A549 (cell line): ENCODE results near the gene PNMA5. TPM values are rescaled to one million over a fixed set of nuclear protein-coding genes. Genes with fewer than 3 reads are reported as not detected.
"Not testable (repeated sequence)": the region's sequence is repeated elsewhere in the genome, so short reads cannot be mapped to it uniquely, and the experiment has no call there.

Experiments
- ATAC-seq, 2 experiments: fragments of 200-7000 bp in 1 of 2; fragments of >200 bp in 1 of 2; cut with Nextera tagmentation in 1 of 2; cut with Tn5 transposase in 1 of 2; 3 replicates each; pipeline versions ENCODE4 v1.8.0 to v1.9.1; 2018 to 2020; ENCODE audit warnings: mild to moderate bottlenecking in 1 of 2, moderate library complexity in 1 of 2
- CTCF ChIA-PET: fragments of 300-600 bp; sonication (Branson Sonifier 250); formaldehyde crosslinking; extraction: SDS; loops from one replicate; lab custom pipeline; 2021; ENCODE audit warnings: antibody characterized with exemption, inconsistent platforms; lab: Yijun Ruan, JAX
- POLR2A ChIA-PET: fragments of 350-600 bp; formaldehyde crosslinking; extraction: SDS; loops from one replicate; lab custom pipeline; 2021; ENCODE audit warnings: antibody characterized with exemption, inconsistent platforms; lab: Yijun Ruan, JAX
- DNase-seq, 2 experiments: peaks; one replicate each; pipeline versions ENCODE4 v3.0.0 to v3.0.0-alpha.2; 2011 to 2016; ENCODE audit warnings: low read depth in 1 of 2, low spot score in 1 of 2
- FAIRE-seq: peaks from 2 replicates; lab custom pipeline; 2011; peaks lifted over from hg19 to GRCh38; lab: Jason Lieb, UNC
- H3K27ac ChIP-seq, 2 experiments: fragments of >200 bp; sonication (Bioruptor Twin); formaldehyde crosslinking; 3 replicates each; pipeline ENCODE4 v1.5.1; 2016 to 2017
- H3K4me1 ChIP-seq: fragments of >200 bp; sonication (Bioruptor Twin); formaldehyde crosslinking; 3 replicates; pipeline ENCODE4 v1.6.1; 2016
- H3K4me2 ChIP-seq: fragments of >200 bp; sonication (Bioruptor Twin); formaldehyde crosslinking; 3 replicates; pipeline ENCODE4 v1.6.1; 2016
- H3K4me3 ChIP-seq: fragments of >200 bp; sonication (Bioruptor Twin); formaldehyde crosslinking; 3 replicates; pipeline ENCODE4 v1.5.1; 2016
- H3K9me3 ChIP-seq: fragments of >200 bp; sonication (Bioruptor Twin); formaldehyde crosslinking; 3 replicates; pipeline ENCODE4 v1.6.1; 2016
- CHD4 ChIP-seq: fragments of 200-600 bp; sonication (generic); IDR thresholded peaks from 2 replicates; pipeline ENCODE4 v1.6.1; 2016; ENCODE audit warnings: antibody characterized with exemption, mild to moderate bottlenecking, borderline replicate concordance
- EHF ChIP-seq: fragments of 250-450 bp; sonication (Bioruptor Pico); IDR thresholded peaks from 2 replicates; pipeline ENCODE4 v1.5.0; 2020; ENCODE audit warnings: mild to moderate bottlenecking
- FOSB ChIP-seq: fragments of 250-450 bp; sonication (Bioruptor Pico); IDR thresholded peaks from 2 replicates; pipeline ENCODE4 v1.5.0; 2020; ENCODE audit warnings: mild to moderate bottlenecking, moderate library complexity
- FOSL2 ChIP-seq, 2 experiments: fragments of 450-650 bp in 1 of 2; fragments of >200 bp in 1 of 2; sonication (Bioruptor Twin) in 1 of 2; formaldehyde crosslinking; IDR thresholded peaks; 2 replicates each; pipeline versions ENCODE4 v1.5.0 to v1.6.1; 2016 to 2020; ENCODE audit warnings: mild to moderate bottlenecking in 1 of 2, moderate library complexity in 1 of 2
- FOXS1 ChIP-seq: fragments of 250-450 bp; sonication (Bioruptor Pico); IDR thresholded peaks from 2 replicates; pipeline ENCODE4 v1.5.0; 2020; ENCODE audit warnings: mild to moderate bottlenecking, moderate library complexity
- HOXA7 ChIP-seq: fragments of 250-450 bp; sonication (Bioruptor Pico); IDR thresholded peaks from 2 replicates; pipeline ENCODE4 v1.5.0; 2020; ENCODE audit warnings: mild to moderate bottlenecking, moderate library complexity
- HOXB5 ChIP-seq: fragments of 250-450 bp; sonication (Bioruptor Pico); IDR thresholded peaks from 2 replicates; pipeline ENCODE4 v1.5.0; 2020; ENCODE audit warnings: mild to moderate bottlenecking, moderate library complexity
- MYC ChIP-seq: IDR thresholded peaks from 2 replicates; pipeline ENCODE4 v1.6.1; 2012; ENCODE audit warnings: mild to moderate bottlenecking, inconsistent platforms, low read length, improper control_type of control experiment, borderline replicate concordance
- NR3C1 ChIP-seq: fragments of >200 bp; sonication (Bioruptor Twin); formaldehyde crosslinking; IDR thresholded peaks from 3 replicates; pipeline ENCODE4 v1.6.1; 2017
- PHF8 ChIP-seq: fragments of 200-600 bp; sonication (generic); IDR thresholded peaks from 2 replicates; pipeline ENCODE4 v1.6.1; 2016; ENCODE audit warnings: low read depth, mild to moderate bottlenecking, antibody characterized with exemption, moderate library complexity, borderline replicate concordance
- POLR2A ChIP-seq: IDR thresholded peaks from 2 replicates; pipeline ENCODE4 v1.6.1; 2012; ENCODE audit warnings: mild to moderate bottlenecking, low read length
- POLR2AphosphoS2 ChIP-seq: conservative IDR thresholded peaks from 2 replicates; pipeline ENCODE4 v1.6.1; 2012; ENCODE audit warnings: low read length, improper control_type of control experiment, inconsistent platforms
- RARB ChIP-seq: fragments of 250-450 bp; sonication (Bioruptor Pico); IDR thresholded peaks from 2 replicates; pipeline ENCODE4 v1.8.0; 2021; ENCODE audit warnings: mild to moderate bottlenecking, moderate library complexity
- ZC3H11A ChIP-seq: fragments of 450-650 bp; IDR thresholded peaks from 2 replicates; pipeline ENCODE4 v1.6.1; 2014; ENCODE audit warnings: antibody characterized with exemption, mild to moderate bottlenecking
- ZFP36 ChIP-seq: fragments of 450-650 bp; IDR thresholded peaks from 2 replicates; pipeline ENCODE4 v1.6.1; 2014; ENCODE audit warnings: borderline replicate concordance; ENCODE audit not compliant: partially characterized antibody
- ZNF302 ChIP-seq: fragments of 250-450 bp; sonication (Bioruptor Pico); IDR thresholded peaks from 2 replicates; pipeline ENCODE4 v1.9.0; 2021; ENCODE audit warnings: inconsistent platforms, mild to moderate bottlenecking, moderate library complexity
- WGBS: methylation state at CpG from one replicate; pipeline ENCODE4 v1.1.6; 2017; ENCODE audit errors: missing lambda C conversion rate; 5-methylcytosine and 5-hydroxymethylcytosine counted together
- polyA plus RNA-seq, 4 experiments: library from polyadenylated mRNA; depleted of rRNA in 3 of 4; stranded (reverse); fragments of >200 nt; fragmentation: RNase III in 1 of 4; extraction: RNeasy Plus Mini Kit Qiagen cat#74134 plus additional on column Dnase treatment in 1 of 4; gene quantifications; 2 replicates in 3 of 4; 3 replicates in 1 of 4; pipeline ENCODE4 v1.2.3, GENCODE V29; 2011 to 2017
- TF ChIP-seq, protein P1 (sequence below): fragments of >200 bp; sonication (Bioruptor Twin); formaldehyde crosslinking; IDR thresholded peaks from 3 replicates; pipeline ENCODE4 v1.5.1; 2016
- TF ChIP-seq, protein P2 (sequence below): fragments of 200-600 bp; sonication (generic); IDR thresholded peaks from 2 replicates; pipeline ENCODE4 v1.6.1; 2016; ENCODE audit warnings: antibody characterized with exemption, mild to moderate bottlenecking, moderate library complexity
- TF ChIP-seq, protein P3 (sequence below): fragments of 150-350 bp; IDR thresholded peaks from 2 replicates; pipeline ENCODE4 v1.6.1; 2014; ENCODE audit warnings: low read depth, mild to moderate bottlenecking, low read length
- TF ChIP-seq, protein P4 (sequence below): fragments of >200 bp; sonication (Bioruptor Twin); formaldehyde crosslinking; IDR thresholded peaks from 3 replicates; pipeline ENCODE4 v1.6.1; 2016
- TF ChIP-seq, protein P5 (sequence below): fragments of >200 bp; sonication (Bioruptor Twin); formaldehyde crosslinking; IDR thresholded peaks from 2 replicates; pipeline ENCODE4 v1.6.1; 2016

PNMA5 gene
- polyA plus RNA-seq, 2 of the 4 experiments (the other 2 are of a cell fraction), result not detected

DNA sequence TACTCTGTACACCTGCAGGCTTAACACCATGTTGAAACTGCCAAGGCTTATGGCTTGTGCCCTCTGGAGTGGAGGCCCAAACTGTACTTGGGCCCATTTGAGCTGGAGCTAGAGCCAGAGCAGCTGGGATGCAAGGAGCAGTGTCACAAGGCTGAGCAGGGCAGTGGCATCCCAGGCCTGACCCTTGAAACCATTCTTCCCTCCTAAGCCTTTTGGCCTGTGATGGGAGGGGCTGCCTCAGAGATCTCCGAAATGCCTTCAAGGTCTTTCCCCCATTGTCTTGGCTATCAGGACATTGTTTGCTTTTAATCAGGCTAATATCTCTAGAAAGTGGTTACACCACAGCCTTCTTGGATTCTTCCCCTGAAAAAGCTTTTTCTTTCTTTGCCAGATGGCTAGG lies 10.9 kb upstream of the PNMA5 start:
- CTCF ChIA-PET, result interaction anchor here (1.3 kb wide), 1 partner anchor 27 kb away, joined by 3 read pairs; no protein-coding TSS in a partner anchor
- 0% methylated on average over 1 of the region's 1 CpG for WGBS
- no peak overlapping the region for H3K4me2 ChIP-seq
- H3K4me3 ChIP-seq, result no peak overlapping the region
- TF ChIP-seq CHD4 (no peak), ZC3H11A (no peak), ZFP36 (no peak), FOXS1 (no peak)
- TF ChIP-seq, protein P1, sequence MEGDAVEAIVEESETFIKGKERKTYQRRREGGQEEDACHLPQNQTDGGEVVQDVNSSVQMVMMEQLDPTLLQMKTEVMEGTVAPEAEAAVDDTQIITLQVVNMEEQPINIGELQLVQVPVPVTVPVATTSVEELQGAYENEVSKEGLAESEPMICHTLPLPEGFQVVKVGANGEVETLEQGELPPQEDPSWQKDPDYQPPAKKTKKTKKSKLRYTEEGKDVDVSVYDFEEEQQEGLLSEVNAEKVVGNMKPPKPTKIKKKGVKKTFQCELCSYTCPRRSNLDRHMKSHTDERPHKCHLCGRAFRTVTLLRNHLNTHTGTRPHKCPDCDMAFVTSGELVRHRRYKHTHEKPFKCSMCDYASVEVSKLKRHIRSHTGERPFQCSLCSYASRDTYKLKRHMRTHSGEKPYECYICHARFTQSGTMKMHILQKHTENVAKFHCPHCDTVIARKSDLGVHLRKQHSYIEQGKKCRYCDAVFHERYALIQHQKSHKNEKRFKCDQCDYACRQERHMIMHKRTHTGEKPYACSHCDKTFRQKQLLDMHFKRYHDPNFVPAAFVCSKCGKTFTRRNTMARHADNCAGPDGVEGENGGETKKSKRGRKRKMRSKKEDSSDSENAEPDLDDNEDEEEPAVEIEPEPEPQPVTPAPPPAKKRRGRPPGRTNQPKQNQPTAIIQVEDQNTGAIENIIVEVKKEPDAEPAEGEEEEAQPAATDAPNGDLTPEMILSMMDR, result no peak
- DNase-seq, result no peak
- FAIRE-seq, result no peak
- no peak overlapping the region for H3K27ac ChIP-seq
- H3K4me1 ChIP-seq, result no peaks in the 10 kb centered on the region
- POLR2A ChIA-PET, result no interaction called here
- H3K9me3 ChIP-seq, result no peaks in the 10 kb centered on the region
- no peak for ATAC-seq

DNA sequence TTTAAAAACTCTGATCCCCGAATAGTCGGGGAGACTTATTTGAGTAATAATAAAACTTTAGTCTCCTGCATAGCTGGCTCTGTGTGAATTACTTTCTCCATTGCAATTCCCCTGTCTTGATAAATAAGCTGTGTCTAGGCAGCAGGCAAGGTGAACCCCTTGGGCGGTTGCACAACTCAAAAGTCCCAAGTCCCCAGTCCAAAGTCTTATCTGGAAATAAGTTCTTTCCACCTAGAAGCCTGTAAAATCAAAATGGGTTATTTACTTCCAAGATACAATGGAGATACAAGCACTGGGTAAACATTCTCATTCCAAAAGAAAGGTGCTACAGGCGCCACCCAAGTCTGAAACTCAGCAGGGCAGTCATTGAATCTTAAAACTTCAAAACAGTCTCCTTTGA lies 10.1 kb upstream of the PNMA5 start:
- FAIRE-seq (no peak), ATAC-seq (no peak), DNase-seq (no peak)
- Histone ChIP-seq H3K4me3 (no peak overlapping the region), H3K4me2 (no peak overlapping the region), H3K27ac (no peak overlapping the region), H3K9me3 (no peaks in the 10 kb centered on the region), H3K4me1 (no peaks in the 10 kb centered on the region)
- CTCF ChIA-PET, result interaction anchor here (1.3 kb wide), 1 partner anchor 28 kb away, joined by 3 read pairs; no protein-coding TSS in a partner anchor
- TF ChIP-seq FOSL2 (IDR thresholded peaks at IDR 0.05), result no peak
- no peak for TF ChIP-seq FOSL2 (CRISPR knock-in tag; IDR thresholded peaks at IDR 0.05)
- no peak for TF ChIP-seq ZNF302
- 29% methylated on average over 4 of the region's 4 CpGs for WGBS
- POLR2A ChIA-PET, result no interaction called here

DNA sequence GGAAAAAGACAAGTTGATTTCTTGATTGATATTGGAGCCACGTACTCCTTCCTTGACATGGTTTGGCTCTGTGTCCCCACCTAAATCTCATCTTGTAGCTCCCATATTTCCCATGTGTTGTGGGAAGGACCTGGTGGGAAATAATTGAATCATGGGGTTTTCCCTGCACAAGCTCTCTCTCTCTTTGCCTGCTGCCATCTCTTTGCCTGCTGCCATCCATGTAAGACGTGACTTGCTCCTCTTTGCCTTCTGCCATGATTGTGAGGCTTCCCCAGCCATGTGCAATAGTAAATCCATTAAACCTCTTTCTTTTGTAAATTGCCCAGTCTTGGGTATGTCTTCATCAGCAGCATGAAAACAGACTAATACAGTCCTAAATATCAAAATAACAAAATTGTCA lies 8.3 kb upstream of the PNMA5 start:
- POLR2A ChIA-PET, H3K4me1 ChIP-seq, H3K4me3 ChIP-seq, H3K4me2 ChIP-seq, H3K9me3 ChIP-seq, DNase-seq, ATAC-seq, H3K27ac ChIP-seq: not testable (repeated sequence)
- 0% methylated on average over 2 of the region's 2 CpGs for WGBS
- CTCF ChIA-PET, result interaction anchor here (1.2 kb wide), 1 partner anchor 30 kb away, joined by 4 read pairs; no protein-coding TSS in a partner anchor
- FAIRE-seq, result peak; percentile 70

DNA sequence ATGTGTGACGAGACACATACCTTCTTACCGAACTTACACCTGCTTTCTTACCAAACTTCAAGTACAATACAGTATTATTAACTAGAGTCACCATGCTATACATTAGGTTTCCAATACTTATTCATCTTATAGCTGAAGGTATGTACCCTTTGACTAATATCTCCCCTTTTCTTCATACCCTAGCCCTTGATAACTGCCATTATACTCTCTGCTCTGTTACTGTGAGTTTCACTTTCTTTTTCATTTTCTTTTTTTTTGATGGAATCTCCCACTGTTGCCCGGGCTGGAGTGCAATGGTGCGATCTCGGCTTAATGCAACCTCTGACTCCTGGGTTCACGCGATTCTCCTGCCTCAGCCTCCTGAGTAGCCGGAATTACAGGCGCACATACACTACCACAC lies 3.4 kb upstream of the PNMA5 start:
- ChIA-PET CTCF (no interaction called here), POLR2A (interaction anchor here (0.6 kb wide), 1 partner anchor 881 kb away, joined by 4 read pairs; no protein-coding TSS in a partner anchor)
- no peak overlapping the region for H3K4me3 ChIP-seq
- DNase-seq, result no peak
- H3K4me2 ChIP-seq, result no peak overlapping the region
- no peak for ATAC-seq
- H3K4me1 ChIP-seq, result no peaks in the 10 kb centered on the region
- 91% methylated on average over 9 of the region's 9 CpGs for WGBS
- no peaks in the 10 kb centered on the region for H3K9me3 ChIP-seq
- H3K27ac ChIP-seq, result no peak overlapping the region
- no peak for FAIRE-seq
- TF ChIP-seq, protein P2, sequence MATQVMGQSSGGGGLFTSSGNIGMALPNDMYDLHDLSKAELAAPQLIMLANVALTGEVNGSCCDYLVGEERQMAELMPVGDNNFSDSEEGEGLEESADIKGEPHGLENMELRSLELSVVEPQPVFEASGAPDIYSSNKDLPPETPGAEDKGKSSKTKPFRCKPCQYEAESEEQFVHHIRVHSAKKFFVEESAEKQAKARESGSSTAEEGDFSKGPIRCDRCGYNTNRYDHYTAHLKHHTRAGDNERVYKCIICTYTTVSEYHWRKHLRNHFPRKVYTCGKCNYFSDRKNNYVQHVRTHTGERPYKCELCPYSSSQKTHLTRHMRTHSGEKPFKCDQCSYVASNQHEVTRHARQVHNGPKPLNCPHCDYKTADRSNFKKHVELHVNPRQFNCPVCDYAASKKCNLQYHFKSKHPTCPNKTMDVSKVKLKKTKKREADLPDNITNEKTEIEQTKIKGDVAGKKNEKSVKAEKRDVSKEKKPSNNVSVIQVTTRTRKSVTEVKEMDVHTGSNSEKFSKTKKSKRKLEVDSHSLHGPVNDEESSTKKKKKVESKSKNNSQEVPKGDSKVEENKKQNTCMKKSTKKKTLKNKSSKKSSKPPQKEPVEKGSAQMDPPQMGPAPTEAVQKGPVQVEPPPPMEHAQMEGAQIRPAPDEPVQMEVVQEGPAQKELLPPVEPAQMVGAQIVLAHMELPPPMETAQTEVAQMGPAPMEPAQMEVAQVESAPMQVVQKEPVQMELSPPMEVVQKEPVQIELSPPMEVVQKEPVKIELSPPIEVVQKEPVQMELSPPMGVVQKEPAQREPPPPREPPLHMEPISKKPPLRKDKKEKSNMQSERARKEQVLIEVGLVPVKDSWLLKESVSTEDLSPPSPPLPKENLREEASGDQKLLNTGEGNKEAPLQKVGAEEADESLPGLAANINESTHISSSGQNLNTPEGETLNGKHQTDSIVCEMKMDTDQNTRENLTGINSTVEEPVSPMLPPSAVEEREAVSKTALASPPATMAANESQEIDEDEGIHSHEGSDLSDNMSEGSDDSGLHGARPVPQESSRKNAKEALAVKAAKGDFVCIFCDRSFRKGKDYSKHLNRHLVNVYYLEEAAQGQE, result no peak
- no peak for TF ChIP-seq EHF
- TF ChIP-seq PHF8, result no peak
- TF ChIP-seq ZC3H11A, result no peak
- no peak for TF ChIP-seq RARB (CRISPR knock-in tag)
- TF ChIP-seq POLR2A, result no peak
- TF ChIP-seq, protein P3, sequence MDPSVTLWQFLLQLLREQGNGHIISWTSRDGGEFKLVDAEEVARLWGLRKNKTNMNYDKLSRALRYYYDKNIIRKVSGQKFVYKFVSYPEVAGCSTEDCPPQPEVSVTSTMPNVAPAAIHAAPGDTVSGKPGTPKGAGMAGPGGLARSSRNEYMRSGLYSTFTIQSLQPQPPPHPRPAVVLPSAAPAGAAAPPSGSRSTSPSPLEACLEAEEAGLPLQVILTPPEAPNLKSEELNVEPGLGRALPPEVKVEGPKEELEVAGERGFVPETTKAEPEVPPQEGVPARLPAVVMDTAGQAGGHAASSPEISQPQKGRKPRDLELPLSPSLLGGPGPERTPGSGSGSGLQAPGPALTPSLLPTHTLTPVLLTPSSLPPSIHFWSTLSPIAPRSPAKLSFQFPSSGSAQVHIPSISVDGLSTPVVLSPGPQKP, result no peak
- no peak for TF ChIP-seq FOSB (CRISPR knock-in tag)
- TF ChIP-seq POLR2AphosphoS2, result no peak
- no peak for TF ChIP-seq HOXA7 (CRISPR knock-in tag)
- no peak for TF ChIP-seq FOSL2 (IDR thresholded peaks at IDR 0.05)
- TF ChIP-seq FOSL2 (CRISPR knock-in tag; IDR thresholded peaks at IDR 0.05), result no peak
- TF ChIP-seq, protein P4, sequence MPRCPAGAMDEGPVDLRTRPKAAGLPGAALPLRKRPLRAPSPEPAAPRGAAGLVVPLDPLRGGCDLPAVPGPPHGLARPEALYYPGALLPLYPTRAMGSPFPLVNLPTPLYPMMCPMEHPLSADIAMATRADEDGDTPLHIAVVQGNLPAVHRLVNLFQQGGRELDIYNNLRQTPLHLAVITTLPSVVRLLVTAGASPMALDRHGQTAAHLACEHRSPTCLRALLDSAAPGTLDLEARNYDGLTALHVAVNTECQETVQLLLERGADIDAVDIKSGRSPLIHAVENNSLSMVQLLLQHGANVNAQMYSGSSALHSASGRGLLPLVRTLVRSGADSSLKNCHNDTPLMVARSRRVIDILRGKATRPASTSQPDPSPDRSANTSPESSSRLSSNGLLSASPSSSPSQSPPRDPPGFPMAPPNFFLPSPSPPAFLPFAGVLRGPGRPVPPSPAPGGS, result no peak
- no peak for TF ChIP-seq ZFP36
- TF ChIP-seq, protein P5, sequence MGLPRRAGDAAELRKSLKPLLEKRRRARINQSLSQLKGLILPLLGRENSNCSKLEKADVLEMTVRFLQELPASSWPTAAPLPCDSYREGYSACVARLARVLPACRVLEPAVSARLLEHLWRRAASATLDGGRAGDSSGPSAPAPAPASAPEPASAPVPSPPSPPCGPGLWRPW, result no peak
- TF ChIP-seq NR3C1, result no peak
- no peak for TF ChIP-seq MYC
- TF ChIP-seq CHD4, result no peak
- no peak for TF ChIP-seq HOXB5 (CRISPR knock-in tag)
